Suprapubic skin (tissue), 4 donors: Measurements from ENCODE around the gene FAM193A. TPM values are rescaled to one million over a fixed set of nuclear protein-coding genes. Genes with fewer than 3 reads are reported as not detected.

Experiments used
- DNase-seq, 2 donors: peaks; one replicate each; pipeline ENCODE4 v3.0.0-alpha.2; 2019; ENCODE audit warnings: low spot score in 2 of 2
- H3K27ac ChIP-seq: fragments of 200-600 bp; sonication (generic); one replicate; pipeline ENCODE4 v1.5.1; 2019
- H3K27me3 ChIP-seq: fragments of 200-600 bp; sonication (generic); one replicate; pipeline ENCODE4 v1.5.1; 2019
- H3K36me3 ChIP-seq: fragments of 200-600 bp; sonication (generic); one replicate; pipeline ENCODE4 v1.5.1; 2019
- H3K4me1 ChIP-seq: fragments of 200-600 bp; sonication (generic); one replicate; pipeline ENCODE4 v1.5.1; 2019
- H3K4me3 ChIP-seq: fragments of 200-600 bp; sonication (generic); one replicate; pipeline ENCODE4 v1.5.1; 2019; ENCODE audit warnings: mild to moderate bottlenecking
- H3K9me3 ChIP-seq: fragments of 200-600 bp; sonication (generic); one replicate; pipeline ENCODE4 v1.5.1; 2019
- CTCF ChIP-seq, 2 donors: fragments of 200-600 bp in 1 of 2; fragments of 450-650 bp in 1 of 2; sonication (generic) in 1 of 2; IDR thresholded peaks; one replicate each; pipeline ENCODE4 v1.5.1; 2016 to 2019; ENCODE audit warnings: antibody characterized with exemption in 2 of 2, mild to moderate bottlenecking in 1 of 2, moderate library complexity in 1 of 2
- EP300 ChIP-seq: sonication (generic); formaldehyde crosslinking; IDR thresholded peaks from one replicate; pipeline ENCODE4 v1.6.1; 2017; ENCODE audit warnings: antibody characterized with exemption
- POLR2A ChIP-seq, 2 donors: fragments of 450-650 bp; IDR thresholded peaks; one replicate each; pipeline ENCODE4 v1.6.1; 2017; ENCODE audit warnings: antibody characterized with exemption in 2 of 2, mild to moderate bottlenecking in 2 of 2, moderate library complexity in 2 of 2
- POLR2AphosphoS5 ChIP-seq, 3 donors: sonication (generic); formaldehyde crosslinking; IDR thresholded peaks; one replicate each; pipeline ENCODE4 v1.6.1; 2017; ENCODE audit warnings: antibody characterized with exemption in 3 of 3
- WGBS: methylation state at CpG from one replicate; pipeline ENCODE4 v1.1.5; 2018; 5-methylcytosine and 5-hydroxymethylcytosine counted together
- total RNA-seq, 4 donors: library from RNA; depleted of rRNA; stranded (reverse); fragments of >200 nt; gene quantifications; one replicate each; pipeline ENCODE4 v1.1.0, GENCODE V29; 2016

Gene FAM193A
- total RNA-seq, 4 donors from 2014 or later = 23.6 to 45.0 (median 29.3) TPM

- H3K4me1 ChIP-seq = peaks cover 19% of the 10 kb centered on the region
- no peaks in the 10 kb centered on the region for H3K27me3 ChIP-seq
- peak in 1 of 2 donors; percentile 7 for DNase-seq
- no peaks in the 10 kb centered on the region for H3K9me3 ChIP-seq
- H3K27ac ChIP-seq = no peak overlapping the region
- H3K36me3 ChIP-seq = peaks cover 27% of the 10 kb centered on the region
- H3K4me3 ChIP-seq = no peak overlapping the region
- WGBS = 69% methylated on average over 4 of the region's 4 CpGs
- TF ChIP-seq POLR2AphosphoS5 (IDR thresholded peaks at IDR 0.05) = no peak
- no peak for TF ChIP-seq POLR2A (IDR thresholded peaks at IDR 0.05)
- TF ChIP-seq EP300 = no peak
- no peak for TF ChIP-seq CTCF (IDR thresholded peaks at IDR 0.05)
Observed at GRCh38 chr4:2714918-2715317, 178.5 kb downstream of the FAM193A start.

GRCh38 chr4:2715426-2715825 lies 179.0 kb downstream of the FAM193A start:
- H3K4me1 ChIP-seq = peaks cover 19% of the 10 kb centered on the region
- H3K27me3 ChIP-seq = no peaks in the 10 kb centered on the region
- TF ChIP-seq POLR2A (IDR thresholded peaks at IDR 0.05) (no peak), POLR2AphosphoS5 (IDR thresholded peaks at IDR 0.05) (no peak), EP300 (no peak), CTCF (IDR thresholded peaks at IDR 0.05) (no peak)
- no peak for DNase-seq
- no peaks in the 10 kb centered on the region for H3K9me3 ChIP-seq
- H3K36me3 ChIP-seq = peaks cover 32% of the 10 kb centered on the region
- H3K4me3 ChIP-seq = no peak overlapping the region
- 92% methylated on average over 5 of the region's 5 CpGs for WGBS
- no peak overlapping the region for H3K27ac ChIP-seq

- H3K36me3 ChIP-seq = peaks cover 37% of the 10 kb centered on the region
- H3K27me3 ChIP-seq = no peaks in the 10 kb centered on the region
- 98% methylated on average over 8 of the region's 8 CpGs for WGBS
- no peak overlapping the region for H3K27ac ChIP-seq
- no peaks in the 10 kb centered on the region for H3K9me3 ChIP-seq
- TF ChIP-seq POLR2AphosphoS5 (IDR thresholded peaks at IDR 0.05) (no peak), POLR2A (IDR thresholded peaks at IDR 0.05) (no peak), CTCF (IDR thresholded peaks at IDR 0.05) (no peak), EP300 (no peak)
- H3K4me3 ChIP-seq = no peak overlapping the region
- peaks cover 19% of the 10 kb centered on the region for H3K4me1 ChIP-seq
- peak in 1 of 2 donors; percentile 49 for DNase-seq
Observed at GRCh38 chr4:2716236-2716635, 179.8 kb downstream of the FAM193A start.

- no peaks in the 10 kb centered on the region for H3K27me3 ChIP-seq
- 88% methylated on average over 11 of the region's 11 CpGs for WGBS
- H3K36me3 ChIP-seq = peaks cover 40% of the 10 kb centered on the region
- TF ChIP-seq EP300 (no peak), POLR2A (IDR thresholded peaks at IDR 0.05) (no peak), POLR2AphosphoS5 (IDR thresholded peaks at IDR 0.05) (no peak), CTCF (IDR thresholded peaks at IDR 0.05) (no peak)
- DNase-seq = peak in 1 of 2 donors; percentile 27
- no peak overlapping the region for H3K27ac ChIP-seq
- no peak overlapping the region for H3K4me3 ChIP-seq
- H3K9me3 ChIP-seq = no peaks in the 10 kb centered on the region
- no peaks in the 10 kb centered on the region for H3K4me1 ChIP-seq
Observed at GRCh38 chr4:2721586-2721985, 185.1 kb downstream of the FAM193A start.

- Histone ChIP-seq H3K4me1 (no peaks in the 10 kb centered on the region), H3K4me3 (no peak overlapping the region), H3K27ac (no peak overlapping the region), H3K36me3 (peaks cover 35% of the 10 kb centered on the region), H3K9me3 (no peaks in the 10 kb centered on the region), H3K27me3 (no peaks in the 10 kb centered on the region)
- 82% methylated on average over 9 of the region's 9 CpGs for WGBS
- DNase-seq = peak in 1 of 2 donors; percentile 22
- TF ChIP-seq CTCF (IDR thresholded peaks at IDR 0.05) (no peak), POLR2A (IDR thresholded peaks at IDR 0.05) (no peak), POLR2AphosphoS5 (IDR thresholded peaks at IDR 0.05) (no peak), EP300 (no peak)
Observed at GRCh38 chr4:2722033-2722432, 185.6 kb downstream of the FAM193A start.
